HL-60 (cell line): ENCODE data around the gene ANKFN1.

Experiments used
- DNase-seq, 2 experiments: peaks; one replicate each; pipeline ENCODE4 v3.0.0-alpha.2; 2010 to 2020; ENCODE audit warnings: low read depth in 1 of 2, low spot score in 1 of 2
- H3K27ac ChIP-seq: fragments of 250-450 bp; sonication (Bioruptor Pico); replicated peaks from 2 replicates; pipeline ENCODE4 v1.5.1; 2020; ENCODE audit warnings: mild to moderate bottlenecking, moderate library complexity
- H3K27me3 ChIP-seq: fragments of 250-450 bp; sonication (Bioruptor Pico); 2 replicates; pipeline ENCODE4 v1.5.1; 2021; ENCODE audit warnings: mild to moderate bottlenecking, moderate library complexity; ENCODE audit not compliant: insufficient read depth, poor library complexity, severe bottlenecking
- H3K4me3 ChIP-seq: replicated peaks from 2 replicates; pipeline ENCODE4 v1.5.1; 2011; ENCODE audit warnings: mild to moderate bottlenecking, control low read depth, low read length; ENCODE audit not compliant: insufficient read depth
- GABPA ChIP-seq: IDR thresholded peaks from 2 replicates; pipeline ENCODE4 v1.6.1; 2012; ENCODE audit warnings: low read depth
- POLR2AphosphoS5 ChIP-seq: IDR thresholded peaks from 2 replicates; pipeline ENCODE4 v1.6.1; 2012; ENCODE audit warnings: low read depth
- SPI1 ChIP-seq: IDR thresholded peaks from 2 replicates; pipeline ENCODE4 v1.6.1; 2012; ENCODE audit warnings: low read depth, mild to moderate bottlenecking, borderline replicate concordance
- TF ChIP-seq, protein P1 (sequence below): IDR thresholded peaks from 2 replicates; pipeline ENCODE4 v1.6.1; 2012; ENCODE audit warnings: low read depth; ENCODE audit not compliant: insufficient replicate concordance
- TF ChIP-seq, protein P2 (sequence below): IDR thresholded peaks from one replicate; pipeline ENCODE4 v1.5.1; 2011; ENCODE audit warnings: low read length, control low read depth, inconsistent platforms; ENCODE audit not compliant: insufficient read depth

The ANKFN1 gene

DNA sequence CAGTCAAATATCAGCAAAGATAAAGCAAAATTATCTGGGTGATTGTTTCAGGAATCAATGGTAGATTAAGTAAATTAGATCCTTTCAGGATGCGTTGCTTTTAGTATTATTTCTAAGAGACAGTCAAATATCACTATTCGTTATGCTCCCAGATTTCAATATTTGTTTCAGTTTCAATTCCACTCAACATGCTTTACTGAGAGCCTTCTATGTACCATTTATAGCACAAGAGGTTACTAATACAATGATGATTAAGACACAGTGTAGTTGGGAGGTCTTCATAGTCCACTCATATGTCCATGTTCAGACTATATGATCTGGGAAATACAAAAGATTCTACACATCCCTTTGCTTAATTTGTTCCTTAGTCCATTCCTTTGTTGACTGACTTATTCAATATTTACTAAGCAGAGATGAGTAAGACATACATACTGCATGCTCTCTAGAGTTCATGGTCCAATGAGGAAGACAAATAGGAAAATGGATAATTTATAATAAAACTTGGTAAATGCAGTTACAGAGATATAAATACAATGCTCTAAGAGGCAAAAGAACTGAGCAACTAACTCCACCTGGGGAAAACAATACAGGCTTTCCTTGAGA is 352.0 kb downstream of the ANKFN1 start:
- Histone ChIP-seq H3K27ac (no peak overlapping the region), H3K4me3 (no peak overlapping the region), H3K27me3 (no peaks in the 10 kb centered on the region)
- TF ChIP-seq, protein P1, sequence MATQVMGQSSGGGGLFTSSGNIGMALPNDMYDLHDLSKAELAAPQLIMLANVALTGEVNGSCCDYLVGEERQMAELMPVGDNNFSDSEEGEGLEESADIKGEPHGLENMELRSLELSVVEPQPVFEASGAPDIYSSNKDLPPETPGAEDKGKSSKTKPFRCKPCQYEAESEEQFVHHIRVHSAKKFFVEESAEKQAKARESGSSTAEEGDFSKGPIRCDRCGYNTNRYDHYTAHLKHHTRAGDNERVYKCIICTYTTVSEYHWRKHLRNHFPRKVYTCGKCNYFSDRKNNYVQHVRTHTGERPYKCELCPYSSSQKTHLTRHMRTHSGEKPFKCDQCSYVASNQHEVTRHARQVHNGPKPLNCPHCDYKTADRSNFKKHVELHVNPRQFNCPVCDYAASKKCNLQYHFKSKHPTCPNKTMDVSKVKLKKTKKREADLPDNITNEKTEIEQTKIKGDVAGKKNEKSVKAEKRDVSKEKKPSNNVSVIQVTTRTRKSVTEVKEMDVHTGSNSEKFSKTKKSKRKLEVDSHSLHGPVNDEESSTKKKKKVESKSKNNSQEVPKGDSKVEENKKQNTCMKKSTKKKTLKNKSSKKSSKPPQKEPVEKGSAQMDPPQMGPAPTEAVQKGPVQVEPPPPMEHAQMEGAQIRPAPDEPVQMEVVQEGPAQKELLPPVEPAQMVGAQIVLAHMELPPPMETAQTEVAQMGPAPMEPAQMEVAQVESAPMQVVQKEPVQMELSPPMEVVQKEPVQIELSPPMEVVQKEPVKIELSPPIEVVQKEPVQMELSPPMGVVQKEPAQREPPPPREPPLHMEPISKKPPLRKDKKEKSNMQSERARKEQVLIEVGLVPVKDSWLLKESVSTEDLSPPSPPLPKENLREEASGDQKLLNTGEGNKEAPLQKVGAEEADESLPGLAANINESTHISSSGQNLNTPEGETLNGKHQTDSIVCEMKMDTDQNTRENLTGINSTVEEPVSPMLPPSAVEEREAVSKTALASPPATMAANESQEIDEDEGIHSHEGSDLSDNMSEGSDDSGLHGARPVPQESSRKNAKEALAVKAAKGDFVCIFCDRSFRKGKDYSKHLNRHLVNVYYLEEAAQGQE: no peak
- TF ChIP-seq GABPA (no peak), POLR2AphosphoS5 (no peak)
- DNase-seq: no peak

DNA sequence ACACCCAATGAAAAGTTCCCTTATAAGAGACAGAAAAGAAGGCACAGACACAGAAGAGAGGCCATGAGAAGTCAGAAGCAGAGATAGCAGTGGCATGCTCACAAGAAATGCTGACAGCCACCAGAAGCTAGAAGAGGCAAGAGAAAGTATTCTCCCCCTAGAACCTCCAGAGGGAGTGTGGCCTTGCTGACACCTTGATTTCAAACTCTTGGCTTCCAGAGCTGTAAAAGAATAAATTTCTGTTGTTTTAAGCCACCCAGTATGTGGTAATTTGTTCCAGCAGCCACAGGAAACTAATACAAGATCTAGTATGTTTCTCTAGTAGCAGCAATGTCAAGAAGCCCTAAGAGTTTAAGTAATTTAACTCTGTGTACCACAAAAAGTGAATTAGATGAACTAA is 353.1 kb downstream of the ANKFN1 start:
- Histone ChIP-seq H3K4me3 (no peak overlapping the region), H3K27ac (no peak overlapping the region), H3K27me3 (no peaks in the 10 kb centered on the region)
- no peak for DNase-seq
- TF ChIP-seq, protein P2, sequence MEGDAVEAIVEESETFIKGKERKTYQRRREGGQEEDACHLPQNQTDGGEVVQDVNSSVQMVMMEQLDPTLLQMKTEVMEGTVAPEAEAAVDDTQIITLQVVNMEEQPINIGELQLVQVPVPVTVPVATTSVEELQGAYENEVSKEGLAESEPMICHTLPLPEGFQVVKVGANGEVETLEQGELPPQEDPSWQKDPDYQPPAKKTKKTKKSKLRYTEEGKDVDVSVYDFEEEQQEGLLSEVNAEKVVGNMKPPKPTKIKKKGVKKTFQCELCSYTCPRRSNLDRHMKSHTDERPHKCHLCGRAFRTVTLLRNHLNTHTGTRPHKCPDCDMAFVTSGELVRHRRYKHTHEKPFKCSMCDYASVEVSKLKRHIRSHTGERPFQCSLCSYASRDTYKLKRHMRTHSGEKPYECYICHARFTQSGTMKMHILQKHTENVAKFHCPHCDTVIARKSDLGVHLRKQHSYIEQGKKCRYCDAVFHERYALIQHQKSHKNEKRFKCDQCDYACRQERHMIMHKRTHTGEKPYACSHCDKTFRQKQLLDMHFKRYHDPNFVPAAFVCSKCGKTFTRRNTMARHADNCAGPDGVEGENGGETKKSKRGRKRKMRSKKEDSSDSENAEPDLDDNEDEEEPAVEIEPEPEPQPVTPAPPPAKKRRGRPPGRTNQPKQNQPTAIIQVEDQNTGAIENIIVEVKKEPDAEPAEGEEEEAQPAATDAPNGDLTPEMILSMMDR: no peak
- TF ChIP-seq, protein P1: no peak
- TF ChIP-seq GABPA (no peak), SPI1 (no peak), POLR2AphosphoS5 (no peak)

DNA sequence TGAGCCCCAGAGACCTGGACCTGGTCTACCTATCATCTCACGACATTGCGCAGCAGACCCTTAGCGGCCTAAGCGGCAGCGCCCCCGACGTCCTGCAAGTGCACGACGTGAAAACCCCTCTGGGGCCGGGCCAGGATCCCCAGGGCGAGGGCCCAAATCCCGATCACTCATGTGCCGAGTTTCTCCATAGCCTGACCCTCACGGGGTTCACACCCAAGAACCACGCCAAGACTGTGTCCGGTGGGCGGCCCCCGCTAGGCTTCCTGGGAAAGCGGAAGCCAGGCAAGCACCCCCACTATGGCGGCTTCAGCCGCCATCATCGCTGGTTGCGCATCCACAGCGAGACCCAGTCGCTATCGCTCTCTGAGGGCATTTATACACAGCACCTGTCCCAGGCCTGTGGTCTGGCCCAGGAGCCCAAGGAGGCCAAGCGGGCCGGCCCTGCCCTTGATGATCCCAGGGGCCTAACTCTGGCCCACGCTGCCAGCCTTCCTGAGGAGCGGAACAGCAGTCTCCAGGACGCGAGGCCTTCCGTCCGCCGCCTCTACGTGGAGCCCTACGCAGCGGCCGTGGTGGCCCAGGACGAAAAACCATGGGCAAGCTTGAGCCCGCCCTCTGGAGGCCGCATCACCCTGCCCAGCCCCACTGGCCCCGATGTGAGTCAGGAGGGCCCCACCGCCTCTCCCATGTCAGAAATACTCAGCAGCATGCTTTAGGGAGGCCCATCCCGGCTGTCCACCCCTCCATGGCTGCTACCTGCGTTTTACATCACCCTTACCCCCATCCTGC is 357.5 kb downstream of the ANKFN1 start:
- TF ChIP-seq, protein P2: no peak
- TF ChIP-seq SPI1 (no peak), POLR2AphosphoS5 (no peak), GABPA (no peak)
- TF ChIP-seq, protein P1: no peak
- Histone ChIP-seq H3K4me3 (no peak overlapping the region), H3K27me3 (peaks cover 3% of the 10 kb centered on the region), H3K27ac (no peak overlapping the region)
- no peak for DNase-seq
